IPS-20b (cell line): Measurements from ENCODE around the gene C6orf89.

Experiments
- H3K27ac ChIP-seq: one replicate; pipeline ENCODE4 v1.5.1; 2013; ENCODE audit warnings: low read length
- H3K27me3 ChIP-seq: 2 replicates; pipeline ENCODE4 v1.6.1; 2013; ENCODE audit warnings: mild to moderate bottlenecking, low read length, inconsistent platforms; ENCODE audit not compliant: insufficient read depth
- H3K36me3 ChIP-seq: 2 replicates; pipeline ENCODE4 v1.6.1; 2013; ENCODE audit warnings: low read depth, mild to moderate bottlenecking, inconsistent platforms, low read length, moderate library complexity; ENCODE audit not compliant: insufficient read depth
- H3K4me1 ChIP-seq: 2 replicates; pipeline ENCODE4 v1.6.1; 2013; ENCODE audit warnings: mild to moderate bottlenecking, control low read depth, inconsistent platforms, low read length, moderate library complexity; ENCODE audit not compliant: insufficient read depth
- H3K4me3 ChIP-seq: 2 replicates; pipeline ENCODE4 v1.5.1; 2013; ENCODE audit warnings: mild to moderate bottlenecking, low read length, inconsistent platforms
- H3K9ac ChIP-seq: 2 replicates; pipeline ENCODE4 v1.6.1; 2013; ENCODE audit warnings: low read depth, mild to moderate bottlenecking, inconsistent platforms, low read length, moderate library complexity
- H3K9me3 ChIP-seq: 2 replicates; pipeline ENCODE4 v1.6.1; 2013; ENCODE audit warnings: mild to moderate bottlenecking, low read depth, low read length, inconsistent platforms; ENCODE audit not compliant: insufficient read depth

C6orf89 gene

DNA sequence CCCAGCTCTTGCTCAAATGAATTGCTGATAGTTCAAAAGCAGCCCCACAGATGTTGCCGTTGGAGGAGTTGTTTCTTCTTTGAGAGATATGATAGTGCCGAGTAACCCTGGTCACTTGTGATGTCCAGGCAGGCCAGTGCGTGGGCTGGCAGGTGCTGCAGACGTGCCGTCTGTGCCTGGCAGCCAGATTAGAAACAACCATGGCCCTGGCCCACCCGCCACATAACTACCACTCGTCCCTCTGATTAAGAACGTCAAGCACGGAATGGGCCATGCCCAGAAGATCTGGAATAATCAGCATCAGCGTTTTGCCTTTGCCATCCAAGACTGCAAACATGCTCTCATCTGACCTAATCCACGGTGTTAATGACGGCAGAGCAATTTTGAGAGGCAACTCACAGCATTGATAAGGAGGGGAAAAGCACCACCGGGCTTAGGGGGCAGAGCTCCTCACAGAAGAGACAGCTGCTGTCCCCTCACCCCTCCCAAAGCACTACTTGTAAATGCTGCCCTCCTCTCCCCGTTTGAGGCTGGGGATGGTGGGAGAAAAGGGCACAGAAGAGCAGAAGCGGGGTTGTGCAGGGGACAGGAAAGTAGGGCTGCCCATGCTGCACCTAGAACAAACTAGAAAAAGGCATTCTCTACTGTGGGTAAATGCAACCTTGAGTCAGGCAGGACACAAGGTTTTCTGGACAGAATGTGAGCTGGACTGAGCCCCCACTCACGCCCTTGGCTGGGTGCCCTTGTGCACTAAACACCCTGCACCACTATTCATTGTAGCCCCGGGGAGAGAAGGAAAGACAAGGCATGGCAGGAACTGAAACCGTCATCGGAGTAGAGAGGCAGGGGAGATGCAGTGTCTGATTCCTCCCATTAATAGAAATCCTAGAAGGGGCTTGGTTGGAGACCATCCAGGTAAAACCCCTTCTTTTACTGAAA is 41.3 kb upstream of the C6orf89 start:
- no peak overlapping the region for H3K9ac ChIP-seq
- no peaks in the 10 kb centered on the region for H3K36me3 ChIP-seq
- H3K4me3 ChIP-seq = no peak overlapping the region
- peaks cover 39% of the 10 kb centered on the region for H3K27me3 ChIP-seq
- no peak overlapping the region for H3K27ac ChIP-seq
- H3K9me3 ChIP-seq = no peaks in the 10 kb centered on the region
- H3K4me1 ChIP-seq = peaks cover 8% of the 10 kb centered on the region; the same call in 1 of the 2 replicates

DNA sequence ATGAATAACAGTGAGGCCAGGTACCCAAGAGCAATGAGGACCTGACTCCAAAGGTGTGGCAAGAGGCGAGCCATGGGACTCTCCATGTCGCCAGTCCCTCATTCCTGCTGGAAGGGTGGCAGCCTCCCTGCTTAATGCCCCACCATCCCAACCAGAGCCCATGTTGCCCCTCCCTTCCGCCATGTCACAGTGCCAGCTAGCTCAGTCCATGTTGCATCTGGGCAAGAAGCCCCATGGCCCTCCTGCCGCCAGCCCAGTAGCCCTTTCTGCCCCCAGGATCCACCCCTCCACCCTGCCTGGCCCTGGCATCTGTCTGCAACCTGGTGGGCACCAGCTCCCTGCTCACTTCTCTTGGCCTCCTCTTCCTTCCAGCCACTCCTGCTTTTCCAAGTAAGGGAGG is 40.5 kb upstream of the C6orf89 start:
- H3K27me3 ChIP-seq = peaks cover 32% of the 10 kb centered on the region
- H3K4me3 ChIP-seq = no peak overlapping the region
- no peak overlapping the region for H3K27ac ChIP-seq
- peaks cover 9% of the 10 kb centered on the region; the same call in 1 of the 2 replicates for H3K4me1 ChIP-seq
- no peaks in the 10 kb centered on the region for H3K36me3 ChIP-seq
- no peaks in the 10 kb centered on the region for H3K9me3 ChIP-seq
- no peak overlapping the region for H3K9ac ChIP-seq

DNA sequence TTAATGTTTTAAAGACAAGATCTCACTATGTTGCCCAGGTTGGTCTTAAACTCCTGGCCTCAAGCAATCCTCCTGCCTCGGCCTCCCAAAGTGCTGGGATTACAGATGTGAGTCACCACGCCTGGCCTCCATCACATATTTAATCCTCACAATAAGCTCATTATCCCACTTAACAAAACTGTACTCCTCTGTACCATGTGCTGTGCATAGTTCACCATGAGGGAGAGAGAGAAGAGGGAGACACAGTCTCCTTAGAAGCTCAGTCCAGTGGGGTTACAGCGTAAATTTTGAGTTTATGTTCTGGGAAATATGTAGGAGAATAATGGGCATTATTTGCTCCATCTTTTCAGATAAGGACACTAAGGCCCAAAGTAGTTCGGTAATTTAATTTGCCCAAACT is 38.6 kb upstream of the C6orf89 start:
- Histone ChIP-seq H3K27me3 (peaks cover 15% of the 10 kb centered on the region; the same call in 1 of the 2 replicates), H3K27ac (no peak overlapping the region), H3K36me3 (peaks cover 6% of the 10 kb centered on the region; the same call in 1 of the 2 replicates), H3K4me3 (no peak overlapping the region), H3K9me3 (no peaks in the 10 kb centered on the region), H3K4me1 (peaks cover 5% of the 10 kb centered on the region; the same call in 1 of the 2 replicates), H3K9ac (no peak overlapping the region)

DNA sequence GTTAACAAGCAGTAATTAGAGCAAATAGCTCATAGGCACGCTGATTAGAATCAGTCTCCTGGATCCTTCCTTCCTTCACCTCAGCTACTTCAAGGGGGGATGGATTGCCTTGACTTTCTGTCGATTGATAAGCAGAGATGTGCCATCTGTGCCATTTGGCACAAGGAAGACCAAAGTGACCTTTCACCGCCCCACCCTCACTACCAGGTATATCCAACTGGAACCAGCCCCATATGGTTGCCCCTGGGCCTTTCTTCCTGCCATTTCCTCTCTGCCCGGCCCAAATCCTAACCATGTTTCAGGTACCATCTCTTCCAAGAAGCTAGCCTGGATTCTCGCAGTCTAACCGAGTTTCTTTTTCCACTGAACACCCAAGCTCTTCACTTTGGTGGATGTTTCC is 37.8 kb upstream of the C6orf89 start:
- Histone ChIP-seq H3K27ac (no peak overlapping the region), H3K27me3 (peaks cover 15% of the 10 kb centered on the region; the same call in 1 of the 2 replicates), H3K4me3 (no peak overlapping the region), H3K36me3 (peaks cover 14% of the 10 kb centered on the region), H3K9me3 (no peaks in the 10 kb centered on the region), H3K4me1 (peaks cover 5% of the 10 kb centered on the region; the same call in 1 of the 2 replicates), H3K9ac (no peak overlapping the region; the same call in 1 of the 2 replicates)

DNA sequence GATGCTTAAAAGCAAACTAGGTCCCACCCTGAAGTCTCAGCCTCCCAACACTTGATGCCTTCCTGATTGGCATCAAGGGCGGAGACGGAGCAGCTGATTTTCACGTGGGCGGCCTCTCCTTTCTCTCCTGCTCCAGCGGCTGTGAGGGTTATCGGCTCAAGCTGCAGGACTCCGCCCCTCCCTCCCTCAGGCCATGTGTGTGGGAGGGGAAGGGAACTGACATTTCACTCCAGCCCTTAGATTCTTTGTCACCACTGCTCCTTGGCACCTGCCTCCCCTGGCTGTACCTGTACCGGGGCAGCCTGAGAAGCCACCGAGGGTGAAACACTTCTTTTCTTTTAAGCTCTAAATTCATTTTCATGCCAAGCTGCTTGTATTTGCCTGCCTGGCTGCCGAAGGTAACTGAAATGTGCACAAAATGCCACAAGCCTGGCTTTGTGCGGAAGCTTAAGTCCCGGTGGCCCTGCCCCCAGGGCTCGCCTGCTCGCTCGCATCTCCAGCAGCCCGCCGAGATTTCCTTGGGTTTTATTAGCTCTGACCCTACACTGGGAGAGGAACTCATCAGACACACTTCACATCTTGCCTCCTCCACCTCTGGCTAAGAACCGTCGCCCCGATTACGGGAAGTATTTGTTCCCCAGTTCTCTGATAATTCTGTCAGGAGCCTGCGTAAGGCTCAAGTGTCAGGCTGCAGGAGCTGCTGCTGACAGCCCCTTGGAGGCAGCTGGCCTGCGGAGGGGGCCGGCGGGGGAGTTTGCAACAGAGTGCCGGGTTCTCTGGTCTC is 36.9 kb upstream of the C6orf89 start:
- H3K9ac ChIP-seq = no peak overlapping the region; the same call in 1 of the 2 replicates
- peaks cover 15% of the 10 kb centered on the region; the same call in 1 of the 2 replicates for H3K27me3 ChIP-seq
- H3K36me3 ChIP-seq = peaks cover 23% of the 10 kb centered on the region
- H3K4me3 ChIP-seq = peak overlapping the region; percentile 50; the same call in 1 of the 2 replicates
- H3K27ac ChIP-seq = no peak overlapping the region
- no peaks in the 10 kb centered on the region for H3K9me3 ChIP-seq
- H3K4me1 ChIP-seq = peaks cover 5% of the 10 kb centered on the region; the same call in 1 of the 2 replicates

- Histone ChIP-seq H3K9ac (no peak overlapping the region), H3K36me3 (peaks cover 35% of the 10 kb centered on the region), H3K27me3 (peaks cover 10% of the 10 kb centered on the region; the same call in 1 of the 2 replicates), H3K4me1 (peaks cover 5% of the 10 kb centered on the region; the same call in 1 of the 2 replicates), H3K27ac (no peak overlapping the region), H3K9me3 (no peaks in the 10 kb centered on the region), H3K4me3 (no peak overlapping the region)
Observed at GRCh38 chr6:36850021-36850420, 35.7 kb upstream of the C6orf89 start.

- Histone ChIP-seq H3K9me3 (no peaks in the 10 kb centered on the region), H3K27ac (no peak overlapping the region)
Observed at GRCh38 chr6:36851149-36851614, 34.6 kb upstream of the C6orf89 start.

GRCh38 chr6:36851626-36852025 is 34.1 kb upstream of the C6orf89 start:
- Histone ChIP-seq H3K27me3 (peaks cover 10% of the 10 kb centered on the region; the same call in 1 of the 2 replicates), H3K4me1 (peaks cover 5% of the 10 kb centered on the region; the same call in 1 of the 2 replicates), H3K27ac (no peak overlapping the region), H3K9me3 (no peaks in the 10 kb centered on the region), H3K4me3 (no peak overlapping the region), H3K9ac (no peak overlapping the region), H3K36me3 (peaks cover 51% of the 10 kb centered on the region)

More at GRCh38 chr6:36851149-36851614, 34.6 kb upstream of the C6orf89 start:
- peaks cover 10% of the 10 kb centered on the region; the same call in 1 of the 2 replicates for H3K27me3 ChIP-seq
- H3K4me3 ChIP-seq = no peak overlapping the region
- H3K4me1 ChIP-seq = peaks cover 5% of the 10 kb centered on the region; the same call in 1 of the 2 replicates
- H3K9ac ChIP-seq = no peak overlapping the region
- peaks cover 46% of the 10 kb centered on the region for H3K36me3 ChIP-seq

GRCh38 chr6:36852481-36853147 is 33.1 kb upstream of the C6orf89 start:
- Histone ChIP-seq H3K9ac (no peak overlapping the region), H3K36me3 (peaks cover 59% of the 10 kb centered on the region), H3K9me3 (no peaks in the 10 kb centered on the region), H3K27ac (no peak overlapping the region), H3K4me3 (no peak overlapping the region), H3K4me1 (peaks cover 5% of the 10 kb centered on the region; the same call in 1 of the 2 replicates), H3K27me3 (peaks cover 9% of the 10 kb centered on the region; the same call in 1 of the 2 replicates)

GRCh38 chr6:36853325-36853724 is 32.4 kb upstream of the C6orf89 start:
- Histone ChIP-seq H3K4me1 (peaks cover 8% of the 10 kb centered on the region; the same call in 1 of the 2 replicates), H3K9me3 (no peaks in the 10 kb centered on the region), H3K36me3 (peaks cover 62% of the 10 kb centered on the region), H3K4me3 (no peak overlapping the region), H3K9ac (no peak overlapping the region), H3K27me3 (peaks cover 2% of the 10 kb centered on the region; the same call in 1 of the 2 replicates), H3K27ac (no peak overlapping the region)

DNA sequence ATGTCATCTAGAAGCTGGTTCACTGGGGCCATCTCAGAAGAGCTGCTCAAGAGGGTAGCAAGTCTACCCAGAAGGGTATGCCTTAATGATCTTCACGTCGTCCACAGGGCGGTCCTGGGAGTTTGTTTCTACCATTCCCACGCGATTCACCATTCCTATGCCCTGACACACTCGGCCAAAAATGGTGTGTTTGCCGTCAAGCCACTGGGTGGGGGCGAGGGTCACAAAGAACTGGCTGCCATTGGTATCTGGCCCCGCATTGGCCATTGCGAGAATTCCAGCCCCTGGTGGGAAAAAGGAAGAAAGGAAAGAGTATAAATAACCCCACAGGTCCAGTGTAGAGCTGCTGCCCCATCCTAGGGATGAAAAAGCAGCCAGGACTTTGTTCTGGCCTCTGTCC is 30.0 kb upstream of the C6orf89 start:
- Histone ChIP-seq H3K36me3 (peaks cover 70% of the 10 kb centered on the region), H3K4me3 (no peak overlapping the region), H3K9me3 (no peaks in the 10 kb centered on the region), H3K9ac (no peak overlapping the region), H3K27me3 (no peaks in the 10 kb centered on the region), H3K4me1 (peaks cover 13% of the 10 kb centered on the region; the same call in 1 of the 2 replicates), H3K27ac (no peak overlapping the region)
